ENCODE measurements around the gene TBX18. TPM values are rescaled to one million over a fixed set of nuclear protein-coding genes. Genes with fewer than 3 reads are reported as not detected.
A peak's percentile ranks its signal among the peaks of the same experiment; 100 is the strongest.

TBX18 gene
- total and polyA plus RNA-seq, 9 of the 15 experiments (the other 6 are each of a cell fraction or from before 2014, with no cell fraction given): 4.0 to 36.1 (median 20.7) TPM

DNA sequence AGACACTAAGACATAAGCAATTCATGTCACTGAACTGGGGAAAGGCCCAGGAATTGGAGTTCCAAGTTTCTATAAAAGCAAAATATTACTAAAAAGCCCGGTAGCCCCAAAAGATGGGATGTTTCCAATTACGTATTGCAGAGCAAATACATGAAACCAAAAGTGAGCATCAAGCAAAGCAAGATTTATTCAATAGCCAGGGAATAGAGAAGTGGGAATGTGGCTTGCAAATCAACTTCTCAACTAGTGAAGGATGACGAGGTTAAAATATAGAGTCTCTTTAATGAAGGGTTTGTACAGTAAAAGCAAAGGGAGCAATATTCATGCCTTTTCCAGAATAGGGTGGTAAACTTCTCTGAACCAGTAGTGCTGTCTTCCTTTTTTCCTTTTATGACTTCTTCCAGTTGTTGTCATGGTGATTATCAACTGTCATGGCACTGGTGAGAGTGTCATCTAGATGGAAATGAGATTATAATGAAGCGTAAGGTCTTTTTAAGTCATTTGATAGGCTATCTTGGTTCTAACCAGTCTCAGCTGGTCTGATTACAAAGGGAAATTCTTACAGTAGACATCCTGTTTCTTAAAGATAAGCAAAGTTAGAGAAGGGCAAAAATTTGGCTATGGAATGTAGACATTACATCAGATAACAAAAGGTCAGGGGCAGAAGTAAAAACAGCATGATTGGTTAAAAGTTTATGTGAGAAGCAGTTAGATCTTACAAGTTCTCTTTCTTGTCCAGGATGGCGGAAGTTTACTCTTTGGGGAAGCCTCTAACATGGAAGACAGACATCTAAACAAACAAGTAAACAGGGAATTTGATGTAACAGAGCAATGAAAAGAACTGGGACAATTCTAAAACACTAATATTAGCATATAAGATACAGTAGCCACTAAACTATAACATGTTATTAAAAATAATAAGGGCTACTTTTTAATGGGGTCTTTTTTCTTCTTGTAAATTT, 96.9 kb downstream of the TBX18 start (continued):
- peak; percentile 25 for TF ChIP-seq HDAC3 (IDR thresholded peaks at IDR 0.05; ENCODE audit: borderline replicate concordance, partially characterized antibody)
- no peak for TF ChIP-seq HNRNPK (IDR thresholded peaks at IDR 0.05; ENCODE audit: low read depth, low read length, poor library complexity, severe bottlenecking)
- peak in 1 of 2 experiments; percentile 74; a peak in 1 of 4 replicates for TF ChIP-seq TBL1XR1 (IDR thresholded peaks at IDR 0.05; ENCODE audit: low read length in 2 of 2)
- TF ChIP-seq LEF1 (IDR thresholded peaks at IDR 0.05): peak; percentile 80; the same call in 1 of the 2 replicates
- 0 out of 4 replicates have a peak, but pooled peaks of 1 of the 2 experiments have one; percentile 21 for TF ChIP-seq FOXA3 (CRISPR knock-in tag; conservative IDR thresholded peaks at IDR 0.05 in 1 of 2, IDR thresholded peaks at IDR 0.05 in 1 of 2)
- no peak for TF ChIP-seq ZBTB17 (CRISPR knock-in tag; IDR thresholded peaks at IDR 0.05)
- no peak for TF ChIP-seq HDAC6 (IDR thresholded peaks at IDR 0.05; ENCODE audit: low read depth, low read length)
- peak; percentile 21; the same call in 1 of the 2 replicates for TF ChIP-seq MEF2D (tag; conservative IDR thresholded peaks at IDR 0.05; ENCODE audit: low read depth)
- peak; percentile 65 for TF ChIP-seq ZNF239 (CRISPR knock-in tag; IDR thresholded peaks at IDR 0.05)
- peak in 1 of 2 experiments; percentile 76; a peak in 2 of 4 replicates for TF ChIP-seq TRIM24 (IDR thresholded peaks at IDR 0.05)
- no peak for TF ChIP-seq ZNF282 (CRISPR knock-in tag; IDR thresholded peaks at IDR 0.05)
- TF ChIP-seq ID3 (CRISPR knock-in tag; IDR thresholded peaks at IDR 0.05): no peak
- TF ChIP-seq ID3 (tag; IDR thresholded peaks at IDR 0.05): peak; percentile 95
- TF ChIP-seq FOXJ2 (tag; IDR thresholded peaks at IDR 0.05): peak; percentile 94
- TF ChIP-seq MEIS2 (IDR thresholded peaks at IDR 0.05; ENCODE audit: partially characterized antibody): peak; percentile 53
- peak; percentile 66; the same call in 1 of the 2 replicates for TF ChIP-seq JUND (IDR thresholded peaks at IDR 0.05; ENCODE audit: borderline replicate concordance, low read depth, low read length)
- peak; percentile 69; the same call in 2 of the 3 replicates for TF ChIP-seq JUND (tag; IDR thresholded peaks at IDR 0.05; ENCODE audit: borderline replicate concordance, low read depth, low read length)
- peak; percentile 64; the same call in 1 of the 2 replicates for TF ChIP-seq CHAMP1 (IDR thresholded peaks at IDR 0.05)
- TF ChIP-seq KLF16 (IDR thresholded peaks at IDR 0.05): peak; percentile 83
- TF ChIP-seq HDAC2 (IDR thresholded peaks at IDR 0.05): peak; percentile 62; the same call in 1 of the 2 replicates
- no peak for TF ChIP-seq NONO (IDR thresholded peaks at IDR 0.05; ENCODE audit: low read depth in 2 of 2, low read length in 1 of 2)
- TF ChIP-seq, protein P1, sequence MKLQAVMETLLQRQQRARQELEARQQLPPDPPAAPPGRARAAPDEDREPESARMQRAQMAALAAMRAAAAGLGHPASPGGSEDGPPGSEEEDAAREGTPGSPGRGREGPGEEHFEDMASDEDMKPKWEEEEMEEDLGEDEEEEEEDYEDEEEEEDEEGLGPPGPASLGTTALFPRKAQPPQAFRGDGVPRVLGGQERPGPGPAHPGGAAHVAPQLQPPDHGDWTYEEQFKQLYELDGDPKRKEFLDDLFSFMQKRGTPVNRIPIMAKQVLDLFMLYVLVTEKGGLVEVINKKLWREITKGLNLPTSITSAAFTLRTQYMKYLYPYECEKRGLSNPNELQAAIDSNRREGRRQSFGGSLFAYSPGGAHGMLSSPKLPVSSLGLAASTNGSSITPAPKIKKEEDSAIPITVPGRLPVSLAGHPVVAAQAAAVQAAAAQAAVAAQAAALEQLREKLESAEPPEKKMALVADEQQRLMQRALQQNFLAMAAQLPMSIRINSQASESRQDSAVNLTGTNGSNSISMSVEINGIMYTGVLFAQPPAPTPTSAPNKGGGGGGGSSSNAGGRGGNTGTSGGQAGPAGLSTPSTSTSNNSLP (IDR thresholded peaks at IDR 0.05; ENCODE audit: borderline replicate concordance, low read depth, low read length): 0 out of 2 replicates have a peak, but pooled peaks have one; percentile 56
- TF ChIP-seq ELF4 (CRISPR knock-in tag; IDR thresholded peaks at IDR 0.05): 0 out of 2 replicates have a peak, but pooled peaks have one; percentile 50
